ENCODE measurements around the gene PGAP3. TPM values are rescaled to one million over a fixed set of nuclear protein-coding genes. Genes with fewer than 3 reads are reported as not detected.

PGAP3 gene
- total RNA-seq, 1 donor from 2014 or later, result 10.8 TPM

DNA sequence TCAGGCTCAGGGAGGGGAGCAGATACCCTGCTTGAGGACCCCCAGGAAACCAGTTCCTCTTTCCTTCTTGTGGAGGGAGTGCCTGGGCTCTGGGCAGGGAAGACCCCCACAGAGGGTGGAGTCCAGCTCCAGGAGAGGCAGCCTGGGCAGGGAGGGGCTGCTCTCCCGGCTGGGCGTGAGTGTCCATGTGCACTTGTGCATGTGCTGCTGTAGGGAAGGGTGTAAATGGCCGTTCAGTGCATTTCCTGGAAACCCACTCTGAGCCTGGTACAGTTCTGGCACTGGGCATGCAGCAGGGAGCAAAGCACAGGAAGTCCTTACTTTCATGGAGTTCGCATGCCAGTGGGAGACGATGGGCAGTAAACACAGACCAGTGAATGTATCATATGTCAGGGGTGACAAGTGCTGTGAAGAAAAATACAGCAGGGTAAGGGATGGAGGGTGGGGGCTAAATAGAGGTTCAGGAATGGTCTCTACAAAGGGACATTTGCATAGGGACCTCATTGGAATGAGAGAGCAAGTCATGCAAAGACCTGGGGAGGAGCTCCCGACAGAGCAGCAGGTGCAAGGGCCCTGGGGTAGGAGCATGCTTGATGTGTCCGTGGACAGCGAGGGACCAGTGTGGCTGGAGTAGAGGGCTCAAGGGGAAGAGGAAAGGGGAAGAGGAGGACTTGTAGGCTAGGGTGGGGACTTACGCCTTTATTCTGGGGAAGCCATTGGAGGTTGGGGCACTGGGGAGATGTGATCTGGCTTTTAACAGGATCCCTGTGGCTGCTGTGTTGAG, 45.4 kb downstream of the PGAP3 start:
- FAIRE-seq (peak; percentile 13), DNase-seq (ENCODE audit: low read depth) (no peak)
- TF ChIP-seq, protein P1, sequence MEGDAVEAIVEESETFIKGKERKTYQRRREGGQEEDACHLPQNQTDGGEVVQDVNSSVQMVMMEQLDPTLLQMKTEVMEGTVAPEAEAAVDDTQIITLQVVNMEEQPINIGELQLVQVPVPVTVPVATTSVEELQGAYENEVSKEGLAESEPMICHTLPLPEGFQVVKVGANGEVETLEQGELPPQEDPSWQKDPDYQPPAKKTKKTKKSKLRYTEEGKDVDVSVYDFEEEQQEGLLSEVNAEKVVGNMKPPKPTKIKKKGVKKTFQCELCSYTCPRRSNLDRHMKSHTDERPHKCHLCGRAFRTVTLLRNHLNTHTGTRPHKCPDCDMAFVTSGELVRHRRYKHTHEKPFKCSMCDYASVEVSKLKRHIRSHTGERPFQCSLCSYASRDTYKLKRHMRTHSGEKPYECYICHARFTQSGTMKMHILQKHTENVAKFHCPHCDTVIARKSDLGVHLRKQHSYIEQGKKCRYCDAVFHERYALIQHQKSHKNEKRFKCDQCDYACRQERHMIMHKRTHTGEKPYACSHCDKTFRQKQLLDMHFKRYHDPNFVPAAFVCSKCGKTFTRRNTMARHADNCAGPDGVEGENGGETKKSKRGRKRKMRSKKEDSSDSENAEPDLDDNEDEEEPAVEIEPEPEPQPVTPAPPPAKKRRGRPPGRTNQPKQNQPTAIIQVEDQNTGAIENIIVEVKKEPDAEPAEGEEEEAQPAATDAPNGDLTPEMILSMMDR (IDR thresholded peaks at IDR 0.05; ENCODE audit: insufficient read depth, low read length, severe bottlenecking), result no peak
- H3K4me3 ChIP-seq (ENCODE audit: low read depth, low read length), result no peak overlapping the region
- H3K27me3 ChIP-seq (ENCODE audit: control insufficient read depth, insufficient read depth, low read length), result no peaks in the 10 kb centered on the region
- H3K36me3 ChIP-seq (ENCODE audit: control insufficient read depth, insufficient read depth, low read length), result no peaks in the 10 kb centered on the region

DNA sequence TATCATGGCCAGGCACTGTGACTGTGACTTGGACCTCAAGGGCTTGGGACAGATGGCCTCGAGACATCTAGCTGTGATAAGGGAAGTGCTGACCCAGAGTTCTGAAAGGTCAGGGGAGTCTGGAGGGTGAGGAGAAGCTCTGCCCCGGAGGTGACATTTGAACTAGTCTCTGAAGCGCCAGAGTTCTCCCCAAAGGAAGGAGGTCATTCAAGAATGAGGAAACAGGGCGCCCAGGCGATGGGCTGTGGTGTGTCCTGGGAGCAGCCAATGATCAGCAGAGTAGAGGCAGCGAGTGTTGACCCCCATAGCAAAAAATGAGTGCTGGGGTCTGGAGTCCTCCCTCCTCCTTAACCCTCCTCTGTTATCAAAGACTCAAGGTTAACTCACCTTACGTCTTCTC, 46.0 kb downstream of the PGAP3 start:
- FAIRE-seq, result no peak
- DNase-seq (ENCODE audit: low read depth), result no peak
- H3K27me3 ChIP-seq (ENCODE audit: control insufficient read depth, insufficient read depth, low read length), result no peaks in the 10 kb centered on the region
- no peak overlapping the region for H3K4me3 ChIP-seq (ENCODE audit: low read depth, low read length)
- TF ChIP-seq, protein P1 (IDR thresholded peaks at IDR 0.05; ENCODE audit: insufficient read depth, low read length, severe bottlenecking), result no peak
- H3K36me3 ChIP-seq (ENCODE audit: control insufficient read depth, insufficient read depth, low read length), result no peaks in the 10 kb centered on the region

DNA sequence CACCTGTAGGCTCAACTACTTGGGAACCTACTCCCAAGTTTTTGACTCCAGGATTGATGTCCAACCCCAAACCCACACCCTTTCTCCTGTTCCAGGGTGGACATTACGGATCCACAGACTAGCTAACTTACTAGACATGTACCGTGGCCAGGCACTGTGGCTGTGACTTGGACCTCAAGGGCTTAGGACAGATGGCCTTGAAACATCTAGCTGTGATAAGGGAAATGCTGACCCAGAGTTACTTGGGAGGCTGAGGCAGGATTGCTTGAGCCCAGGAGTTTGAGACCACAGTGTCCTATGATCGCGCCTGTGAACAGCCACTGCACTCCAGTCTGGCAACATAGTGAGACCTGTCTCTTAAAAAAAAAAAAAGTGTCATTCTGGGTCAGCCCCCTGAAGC, 46.8 kb downstream of the PGAP3 start:
- Histone ChIP-seq H3K36me3 (ENCODE audit: control insufficient read depth, insufficient read depth, low read length) (no peaks in the 10 kb centered on the region), H3K4me3 (ENCODE audit: low read depth, low read length) (no peak overlapping the region), H3K27me3 (ENCODE audit: control insufficient read depth, insufficient read depth, low read length) (no peaks in the 10 kb centered on the region)
- FAIRE-seq (no peak), DNase-seq (ENCODE audit: low read depth) (no peak)
- TF ChIP-seq, protein P1 (IDR thresholded peaks at IDR 0.05; ENCODE audit: insufficient read depth, low read length, severe bottlenecking), result no peak

DNA sequence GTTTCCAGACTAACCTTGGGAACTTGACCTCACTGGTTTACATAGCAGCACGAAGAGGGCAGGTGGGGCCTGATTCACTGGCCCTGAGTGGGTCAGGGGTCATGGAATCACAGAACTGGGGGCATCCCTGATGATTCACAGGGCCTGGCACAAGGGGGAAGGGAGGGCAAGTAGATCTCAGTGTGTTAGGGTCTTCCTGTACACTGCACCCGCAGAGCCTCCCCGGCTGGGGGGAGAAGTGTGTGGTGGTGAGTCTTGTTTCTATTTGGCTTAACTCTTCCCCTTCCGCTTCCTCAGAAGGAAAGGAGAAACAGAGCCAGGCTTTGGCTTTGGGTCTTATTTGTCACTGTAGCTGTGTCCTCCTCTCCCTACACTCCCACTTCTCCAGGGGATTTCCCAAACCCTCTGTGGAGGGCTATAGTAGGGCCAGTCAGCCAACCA, 47.2 kb downstream of the PGAP3 start:
- FAIRE-seq (peak; percentile 55), DNase-seq (ENCODE audit: low read depth) (no peak)
- no peaks in the 10 kb centered on the region for H3K27me3 ChIP-seq (ENCODE audit: control insufficient read depth, insufficient read depth, low read length)
- TF ChIP-seq, protein P1 (IDR thresholded peaks at IDR 0.05; ENCODE audit: insufficient read depth, low read length, severe bottlenecking), result no peak
- H3K4me3 ChIP-seq (ENCODE audit: low read depth, low read length), result no peak overlapping the region
- H3K36me3 ChIP-seq (ENCODE audit: control insufficient read depth, insufficient read depth, low read length), result no peaks in the 10 kb centered on the region

DNA sequence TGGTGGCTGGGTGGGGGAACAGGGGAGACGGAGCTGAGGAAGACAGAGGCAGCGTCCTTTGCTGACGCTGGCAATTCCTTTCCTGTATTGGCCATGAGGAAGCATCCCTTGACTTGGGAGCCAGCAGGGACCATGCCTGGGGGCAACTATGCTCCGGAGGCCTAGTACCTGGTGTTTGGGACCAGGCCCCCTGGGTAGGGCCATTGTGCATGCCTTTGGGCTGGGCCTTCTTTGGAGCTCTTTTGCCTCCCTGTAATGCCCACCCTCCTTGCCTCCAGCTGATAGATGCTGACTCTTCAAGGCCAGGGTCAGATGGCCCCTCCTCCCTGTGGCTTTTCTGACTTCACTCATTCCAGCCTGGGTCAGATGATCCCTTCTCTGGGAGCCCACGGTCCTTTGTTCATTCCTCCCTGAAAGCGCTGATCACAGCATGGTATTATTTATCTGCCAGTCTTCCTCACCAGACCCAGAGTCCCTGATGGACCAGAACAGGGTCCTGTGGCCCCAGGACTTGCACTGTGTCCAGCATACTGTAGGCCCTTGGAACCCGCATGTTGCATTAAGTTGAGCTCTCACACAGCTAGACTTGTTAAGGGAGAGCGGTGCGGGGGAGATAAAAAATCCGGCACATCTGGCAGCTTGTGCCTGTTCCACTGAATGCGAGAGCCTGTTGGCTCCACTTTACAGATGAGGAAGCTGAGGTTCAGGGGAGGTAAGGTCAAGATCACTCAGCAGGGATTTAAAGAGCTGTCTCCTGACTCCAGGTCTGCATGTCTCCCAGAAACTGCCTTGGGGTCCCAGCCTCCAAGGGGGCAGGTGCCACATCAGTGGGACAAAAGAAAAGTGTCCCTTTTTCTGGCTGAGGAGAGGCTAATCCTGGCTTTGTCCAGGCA, 48.0 kb downstream of the PGAP3 start:
- TF ChIP-seq, protein P1 (IDR thresholded peaks at IDR 0.05; ENCODE audit: insufficient read depth, low read length, severe bottlenecking), result no peak
- DNase-seq (ENCODE audit: low read depth) (no peak), FAIRE-seq (no peak)
- no peak overlapping the region for H3K4me3 ChIP-seq (ENCODE audit: low read depth, low read length)
- H3K27me3 ChIP-seq (ENCODE audit: control insufficient read depth, insufficient read depth, low read length), result no peaks in the 10 kb centered on the region
- H3K36me3 ChIP-seq (ENCODE audit: control insufficient read depth, insufficient read depth, low read length), result no peaks in the 10 kb centered on the region

Measured in bronchial epithelial cell (primary cell).